Measurements from ENCODE around the gene AFAP1.

- TF ChIP-seq CTCF (IDR thresholded peaks at IDR 0.05; ENCODE audit: extremely low read depth in 1 of 2, insufficient read depth in 1 of 2, low read depth in 1 of 2, low read length in 2 of 2) (no peak), FOS (IDR thresholded peaks at IDR 0.05; ENCODE audit: borderline replicate concordance, insufficient read depth, low read length) (no peak), POLR2AphosphoS5 (IDR thresholded peaks at IDR 0.05; ENCODE audit: insufficient read depth, low read depth, low read length) (no peak), EZH2 (IDR thresholded peaks at IDR 0.05; ENCODE audit: borderline replicate concordance, low read depth, low read length, severe bottlenecking) (no peak), JUN (IDR thresholded peaks at IDR 0.05; ENCODE audit: borderline replicate concordance, insufficient read depth, insufficient read length, low read depth) (no peak)
Observed at GRCh38 chr4:7959078-7959477, 19.4 kb upstream of the AFAP1 start.
